ENCODE data around the gene UNC45A.

- no peak for TF ChIP-seq CTCF (IDR thresholded peaks at IDR 0.05; ENCODE audit: insufficient read depth, low read depth, low read length)
- no peak for TF ChIP-seq EZH2 (IDR thresholded peaks at IDR 0.05; ENCODE audit: insufficient read depth, low read length)
Observed at GRCh38 chr15:90946941-90947576, 12.0 kb downstream of the UNC45A start.

All from astrocyte (in vitro differentiated cells and primary cell).